ENCODE data around the gene GPATCH2L.

The GPATCH2L gene

GRCh38 chr14:76136476-76137110, 15.1 kb upstream of the GPATCH2L start:
- H3K4me3 ChIP-seq (ENCODE audit: low read depth, low read length) = no peak overlapping the region
- TF ChIP-seq CTCF (IDR thresholded peaks at IDR 0.05; ENCODE audit: low read depth, low read length, missing control alignments) = no peak
- DNase-seq (ENCODE audit: low read depth) = no peak
- in situ Hi-C loops (cut with HindIII; ENCODE audit: low sequenced_read_pairs) = loop anchor here (25.0 kb wide), 1 partner anchor 424 kb away; no protein-coding TSS in a partner anchor

GRCh38 chr14:76138119-76138757, 13.5 kb upstream of the GPATCH2L start:
- H3K4me3 ChIP-seq (ENCODE audit: low read depth, low read length) = peak overlapping the region; percentile 14
- in situ Hi-C loops (cut with HindIII; ENCODE audit: low sequenced_read_pairs) = loop anchor here (25.0 kb wide), 1 partner anchor 426 kb away; no protein-coding TSS in a partner anchor
- no peak for TF ChIP-seq CTCF (IDR thresholded peaks at IDR 0.05; ENCODE audit: low read depth, low read length, missing control alignments)

GRCh38 chr14:76138758-76139723, 12.7 kb upstream of the GPATCH2L start:
- peak overlapping the region; percentile 14 for H3K4me3 ChIP-seq (ENCODE audit: low read depth, low read length)

More at GRCh38 chr14:76138119-76138757, 13.5 kb upstream of the GPATCH2L start:
- DNase-seq (ENCODE audit: low read depth) = no peak

GRCh38 chr14:76143642-76144041, 8.1 kb upstream of the GPATCH2L start:
- no peak for DNase-seq (ENCODE audit: low read depth)
- no peak overlapping the region for H3K4me3 ChIP-seq (ENCODE audit: low read depth, low read length)
- in situ Hi-C loops (cut with HindIII; ENCODE audit: low sequenced_read_pairs) = loop anchor here (10.0 to 25.0 kb wide), 2 partner anchors 79 to 431 kb away; no protein-coding TSS in a partner anchor
- no peak for TF ChIP-seq CTCF (IDR thresholded peaks at IDR 0.05; ENCODE audit: low read depth, low read length, missing control alignments)

More at GRCh38 chr14:76138758-76139723, 12.7 kb upstream of the GPATCH2L start:
- in situ Hi-C loops (cut with HindIII; ENCODE audit: low sequenced_read_pairs) = loop anchor here (25.0 kb wide), 1 partner anchor 427 kb away; no protein-coding TSS in a partner anchor
- no peak for TF ChIP-seq CTCF (IDR thresholded peaks at IDR 0.05; ENCODE audit: low read depth, low read length, missing control alignments)
- DNase-seq (ENCODE audit: low read depth) = no peak

- in situ Hi-C loops (cut with HindIII; ENCODE audit: low sequenced_read_pairs) = loop anchor here (10.0 to 25.0 kb wide), 2 partner anchors 82 to 435 kb away; no protein-coding TSS in a partner anchor
- TF ChIP-seq CTCF (IDR thresholded peaks at IDR 0.05; ENCODE audit: low read depth, low read length, missing control alignments) = no peak
Measured at GRCh38 chr14:76146976-76147375, 4.7 kb upstream of the GPATCH2L start.

GRCh38 chr14:76149196-76149595, 2.5 kb upstream of the GPATCH2L start:
- no peak overlapping the region for H3K4me3 ChIP-seq (ENCODE audit: low read depth, low read length)
- no peak for TF ChIP-seq CTCF (IDR thresholded peaks at IDR 0.05; ENCODE audit: low read depth, low read length, missing control alignments)
- in situ Hi-C loops (cut with HindIII; ENCODE audit: low sequenced_read_pairs) = loop anchor here (10.0 to 25.0 kb wide), 2 partner anchors 84 to 437 kb away; no protein-coding TSS in a partner anchor
- DNase-seq (ENCODE audit: low read depth) = no peak

More at GRCh38 chr14:76146976-76147375, 4.7 kb upstream of the GPATCH2L start:
- no peak for DNase-seq (ENCODE audit: low read depth)
- no peak overlapping the region for H3K4me3 ChIP-seq (ENCODE audit: low read depth, low read length)

Data from astrocyte of the cerebellum (primary cell).